Measurements from ENCODE around the gene TMEM30A. TPM values are rescaled to one million over a fixed set of nuclear protein-coding genes. Genes with fewer than 3 reads are reported as not detected.

The TMEM30A gene
- total RNA-seq, 4 donors from 2014 or later: 28.9 to 86.2 (median 56.5) TPM

GRCh38 chr6:75300531-75300855 is 15.9 kb upstream of the TMEM30A start:
- peak overlapping the region in 2 of 4 donors; percentile 41 to 54 for H3K27ac ChIP-seq
- 0 to 28% methylated on average over 1 of the region's 1 CpG for WGBS, 2 donors (ENCODE audit: low coverage in 1 of 2)
- TF ChIP-seq POLR2AphosphoS5 (IDR thresholded peaks at IDR 0.05) (no peak), EP300 (IDR thresholded peaks at IDR 0.05; ENCODE audit: low read depth) (no peak), CTCF (IDR thresholded peaks at IDR 0.05) (no peak), POLR2A (IDR thresholded peaks at IDR 0.05) (no peak)
- H3K36me3 ChIP-seq: no peaks in the 10 kb centered on the region
- H3K4me3 ChIP-seq: no peak overlapping the region
- in situ Hi-C loops (cut with MboI; ENCODE audit: low pct_ligation_motif_present in 1 of 4, low pct_unique_long_range_greater_than_20kb in 1 of 4, low sequenced_read_pairs in 3 of 4) (loop anchor here in 1 of 4 donors (25.0 kb wide), 1 partner anchor 212 kb away; no protein-coding TSS in a partner anchor), intact Hi-C loops (cut with DNase I; ENCODE audit: low total_unique reads) (loop anchor here (5.0 kb wide), 1 partner anchor 207 kb away; no protein-coding TSS in a partner anchor)
- H3K9me3 ChIP-seq: no peaks in the 10 kb centered on the region
- no peak for DNase-seq
- H3K27me3 ChIP-seq: no peaks in the 10 kb centered on the region
- peaks cover 0 to 32% (median 12%) of the 10 kb centered on the region in 4 donors for H3K4me1 ChIP-seq

GRCh38 chr6:75299801-75300530 is 15.4 kb upstream of the TMEM30A start:
- TF ChIP-seq EP300 (IDR thresholded peaks at IDR 0.05; ENCODE audit: low read depth): no peak
- no peak for TF ChIP-seq POLR2AphosphoS5 (IDR thresholded peaks at IDR 0.05)
- TF ChIP-seq CTCF (IDR thresholded peaks at IDR 0.05): no peak
- no peak for TF ChIP-seq POLR2A (IDR thresholded peaks at IDR 0.05)
- no peaks in the 10 kb centered on the region for H3K27me3 ChIP-seq
- in situ Hi-C loops (cut with MboI; ENCODE audit: low pct_ligation_motif_present in 1 of 4, low pct_unique_long_range_greater_than_20kb in 1 of 4, low sequenced_read_pairs in 3 of 4): loop anchor here in 3 of 4 donors (10.0 to 25.0 kb wide), 2 partner anchors 212 to 225 kb away; no protein-coding TSS in a partner anchor
- intact Hi-C loops (cut with DNase I; ENCODE audit: low total_unique reads): loop anchor here (5.0 kb wide), 1 partner anchor 207 kb away; no protein-coding TSS in a partner anchor
- no peaks in the 10 kb centered on the region for H3K36me3 ChIP-seq
- 69 to 72% methylated on average over 2 of the region's 2 CpGs for WGBS, 2 donors (ENCODE audit: low coverage in 1 of 2)
- peaks cover 0 to 32% (median 12%) of the 10 kb centered on the region in 4 donors for H3K4me1 ChIP-seq
- no peak overlapping the region for H3K4me3 ChIP-seq
- H3K27ac ChIP-seq: peak overlapping the region in 2 of 4 donors; percentile 41 to 54
- no peak for DNase-seq
- H3K9me3 ChIP-seq: no peaks in the 10 kb centered on the region

- Histone ChIP-seq H3K4me1 (peaks cover 0 to 28% (median 12%) of the 10 kb centered on the region in 4 donors), H3K36me3 (no peaks in the 10 kb centered on the region), H3K27ac (no peak overlapping the region), H3K27me3 (no peaks in the 10 kb centered on the region), H3K9me3 (no peaks in the 10 kb centered on the region), H3K4me3 (no peak overlapping the region)
- in situ Hi-C loops (cut with MboI; ENCODE audit: low pct_ligation_motif_present in 1 of 4, low pct_unique_long_range_greater_than_20kb in 1 of 4, low sequenced_read_pairs in 3 of 4) (loop anchor here in 2 of 4 donors (10.0 kb wide), 1 partner anchor 228 kb away; no protein-coding TSS in a partner anchor), intact Hi-C loops (cut with DNase I; ENCODE audit: low total_unique reads) (no loop called here)
- WGBS, 2 donors (ENCODE audit: low coverage in 1 of 2): 0 to 9% methylated on average over 3 of the region's 3 CpGs
- TF ChIP-seq EP300 (IDR thresholded peaks at IDR 0.05; ENCODE audit: low read depth) (no peak), CTCF (IDR thresholded peaks at IDR 0.05) (peak; percentile 64 to 79 (median 72))
- DNase-seq: no peak
These were observed 12.5 kb upstream of the TMEM30A start for GRCh38 chr6:75296811-75297779.

- TF ChIP-seq POLR2AphosphoS5 (IDR thresholded peaks at IDR 0.05) (no peak), POLR2A (IDR thresholded peaks at IDR 0.05) (no peak), EP300 (IDR thresholded peaks at IDR 0.05; ENCODE audit: low read depth) (no peak), CTCF (IDR thresholded peaks at IDR 0.05) (no peak)
- no peaks in the 10 kb centered on the region for H3K36me3 ChIP-seq
- no peaks in the 10 kb centered on the region for H3K4me1 ChIP-seq
- H3K27me3 ChIP-seq: no peaks in the 10 kb centered on the region
- no peak for DNase-seq
- no peak overlapping the region for H3K4me3 ChIP-seq
- in situ Hi-C loops (cut with MboI; ENCODE audit: low pct_ligation_motif_present in 1 of 4, low pct_unique_long_range_greater_than_20kb in 1 of 4, low sequenced_read_pairs in 3 of 4): loop anchor here in 2 of 4 donors (10.0 kb wide), 1 partner anchor 232 kb away; no protein-coding TSS in a partner anchor
- no peaks in the 10 kb centered on the region for H3K9me3 ChIP-seq
- H3K27ac ChIP-seq: no peak overlapping the region
- 83 to 92% methylated on average over 2 of the region's 2 CpGs for WGBS, 2 donors (ENCODE audit: low coverage in 1 of 2)
- intact Hi-C loops (cut with DNase I; ENCODE audit: low total_unique reads): no loop called here
These were observed 8.0 kb upstream of the TMEM30A start for GRCh38 chr6:75292555-75292954.
